ENCODE data around the gene LEF1.

DNA sequence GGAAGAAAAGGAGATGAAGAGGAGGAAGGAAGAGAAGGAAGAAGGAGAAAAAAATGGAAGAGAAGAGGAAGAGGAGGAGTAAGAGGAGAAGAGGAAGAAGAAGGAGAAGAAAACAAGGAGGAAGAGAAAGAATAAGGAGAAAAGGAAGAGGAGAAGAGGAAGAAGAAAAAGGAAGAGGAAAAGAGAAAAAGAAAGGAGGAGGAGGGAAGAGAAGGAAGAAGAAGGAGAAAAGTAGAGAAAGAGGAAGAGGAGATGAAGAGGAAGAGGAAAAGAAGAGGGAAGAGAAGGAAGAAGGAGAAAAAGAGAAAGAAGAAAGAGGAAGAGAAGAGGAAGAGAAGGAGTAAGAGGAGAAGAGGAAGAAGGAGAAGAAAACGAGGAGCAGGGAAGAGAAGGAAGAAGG lies 11.8 kb upstream of the LEF1 start:
- TF ChIP-seq, protein P1, sequence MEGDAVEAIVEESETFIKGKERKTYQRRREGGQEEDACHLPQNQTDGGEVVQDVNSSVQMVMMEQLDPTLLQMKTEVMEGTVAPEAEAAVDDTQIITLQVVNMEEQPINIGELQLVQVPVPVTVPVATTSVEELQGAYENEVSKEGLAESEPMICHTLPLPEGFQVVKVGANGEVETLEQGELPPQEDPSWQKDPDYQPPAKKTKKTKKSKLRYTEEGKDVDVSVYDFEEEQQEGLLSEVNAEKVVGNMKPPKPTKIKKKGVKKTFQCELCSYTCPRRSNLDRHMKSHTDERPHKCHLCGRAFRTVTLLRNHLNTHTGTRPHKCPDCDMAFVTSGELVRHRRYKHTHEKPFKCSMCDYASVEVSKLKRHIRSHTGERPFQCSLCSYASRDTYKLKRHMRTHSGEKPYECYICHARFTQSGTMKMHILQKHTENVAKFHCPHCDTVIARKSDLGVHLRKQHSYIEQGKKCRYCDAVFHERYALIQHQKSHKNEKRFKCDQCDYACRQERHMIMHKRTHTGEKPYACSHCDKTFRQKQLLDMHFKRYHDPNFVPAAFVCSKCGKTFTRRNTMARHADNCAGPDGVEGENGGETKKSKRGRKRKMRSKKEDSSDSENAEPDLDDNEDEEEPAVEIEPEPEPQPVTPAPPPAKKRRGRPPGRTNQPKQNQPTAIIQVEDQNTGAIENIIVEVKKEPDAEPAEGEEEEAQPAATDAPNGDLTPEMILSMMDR (conservative IDR thresholded peaks at IDR 0.05 in 1 of 2, IDR thresholded peaks at IDR 0.05 in 1 of 2; ENCODE audit: low read depth in 1 of 2, low read length in 2 of 2) = no peak
- TF ChIP-seq EZH2 (IDR thresholded peaks at IDR 0.05; ENCODE audit: low read length, missing control alignments) = no peak
